K562 (cell line): ENCODE measurements around the gene SLC35F2. TPM values are rescaled to one million over a fixed set of nuclear protein-coding genes. Genes with fewer than 3 reads are reported as not detected.

ENCODE experiments used
- ATAC-seq: fragments of 200-7000 bp; cut with Tn5 transposase; 3 replicates; pipeline ENCODE4 v1.9.1; 2020; ENCODE audit warnings: moderate library complexity
- BruUV-seq: library from RNA; stranded (reverse); fragments of 400-500 nt; replicated peaks from 2 replicates; lab custom pipeline; 2021; lab: Mats Ljungman, UMichigan
- CTCF ChIA-PET: fragments of 300-600 bp; formaldehyde crosslinking; extraction: SDS; loops from one replicate; lab custom pipeline; 2021; ENCODE audit warnings: low intra/inter-chr PET ratio; lab: Yijun Ruan, JAX
- POLR2A ChIA-PET: fragments of 300-600, 350-650 bp; sonication (Branson Sonifier 250); formaldehyde crosslinking; extraction: SDS; loops from one replicate; lab custom pipeline; 2021; ENCODE audit warnings: antibody characterized with exemption, inconsistent platforms; lab: Yijun Ruan, JAX
- DNase-seq, 4 experiments: peaks; one replicate each; pipeline versions ENCODE4 v3.0.0 to v3.0.0-alpha.2; 2011 to 2018; ENCODE audit warnings: low spot score in 3 of 4, mixed read lengths in 3 of 4; ENCODE audit errors: extremely low read depth in 1 of 4
- FAIRE-seq: peaks from 2 replicates; lab custom pipeline; 2011; peaks lifted over from hg19 to GRCh38; lab: Jason Lieb, UNC
- H2AFZ ChIP-seq: 2 replicates; pipeline ENCODE4 v1.6.0; 2011; ENCODE audit warnings: low read depth, low read length, control low read depth, inconsistent platforms
- H3K27ac ChIP-seq: fragments of 200-600 bp; 3 replicates; pipeline ENCODE4 v1.8.0; 2011; ENCODE audit warnings: low read depth, mild to moderate bottlenecking, control low read depth, inconsistent platforms, low read length, moderate library complexity, mixed read lengths; ENCODE audit errors: extremely low read depth
- H3K27me3 ChIP-seq, 2 experiments: fragments of 300-600 bp in 1 of 2; 2 replicates in 1 of 2; 3 replicates in 1 of 2; pipeline versions ENCODE4 v1.6.0 to v1.8.0; 2011; ENCODE audit warnings: inconsistent platforms in 2 of 2, low read length in 2 of 2, mild to moderate bottlenecking in 1 of 2, mixed read lengths in 1 of 2, moderate library complexity in 1 of 2; ENCODE audit not compliant: control insufficient read depth in 2 of 2, insufficient read depth in 2 of 2
- H3K36me3 ChIP-seq: fragments of 300-600 bp; 3 replicates; pipeline ENCODE4 v1.8.0; 2011; ENCODE audit warnings: mild to moderate bottlenecking, low read length, inconsistent platforms; ENCODE audit not compliant: control insufficient read depth, insufficient read depth
- H3K4me1 ChIP-seq, 2 experiments: fragments of 200-600 bp in 1 of 2; replicated peaks in 1 of 2; 2 replicates in 1 of 2; 3 replicates in 1 of 2; pipeline versions ENCODE4 v1.5.1 to v1.8.0; 2011; ENCODE audit warnings: inconsistent platforms in 2 of 2, low read length in 2 of 2, mild to moderate bottlenecking in 1 of 2, mixed read lengths in 1 of 2, moderate library complexity in 1 of 2; ENCODE audit not compliant: control insufficient read depth in 2 of 2, insufficient read depth in 2 of 2
- H3K4me2 ChIP-seq: 2 replicates; pipeline ENCODE4 v1.6.1; 2011; ENCODE audit warnings: low read length, control low read depth, inconsistent platforms, mixed read lengths; ENCODE audit not compliant: insufficient read depth
- H3K4me3 ChIP-seq: fragments of 200-600 bp; sonication (generic), shearing (Covaris generic); 2 replicates; pipeline ENCODE4 v1.5.1; 2016; ENCODE audit warnings: control low read depth, inconsistent platforms
- H3K79me2 ChIP-seq: fragments of 200-600 bp; 3 replicates; pipeline ENCODE4 v1.8.0; 2011; ENCODE audit warnings: low read length, inconsistent platforms; ENCODE audit not compliant: control insufficient read depth, insufficient read depth
- H3K9ac ChIP-seq, 2 experiments: 2 replicates each; pipeline versions ENCODE4 v1.6.0 to v1.6.1; 2011; ENCODE audit warnings: low read depth in 2 of 2, low read length in 2 of 2, control low read depth in 1 of 2, inconsistent platforms in 1 of 2, mild to moderate bottlenecking in 1 of 2, mixed read lengths in 1 of 2; ENCODE audit not compliant: insufficient read depth in 1 of 2
- H3K9me1 ChIP-seq: one replicate; pipeline ENCODE4 v1.6.0; 2011; ENCODE audit warnings: inconsistent platforms, mild to moderate bottlenecking, low read length, moderate library complexity; ENCODE audit not compliant: control insufficient read depth, insufficient read depth
- H3K9me3 ChIP-seq: replicated peaks from 2 replicates; pipeline ENCODE4 v1.5.1; 2011; ENCODE audit warnings: low read depth, low read length, inconsistent platforms; ENCODE audit not compliant: control insufficient read depth, insufficient read depth
- H4K20me1 ChIP-seq: replicated peaks from 2 replicates; pipeline ENCODE4 v1.6.1; 2011; ENCODE audit warnings: low read length, inconsistent platforms, mixed read lengths; ENCODE audit not compliant: control insufficient read depth, insufficient read depth
- ETS2 ChIP-seq: IDR thresholded peaks from 2 replicates; pipeline ENCODE4 v1.6.1; 2016; ENCODE audit warnings: borderline replicate concordance, missing genetic modification characterization, mild to moderate bottlenecking, moderate library complexity, missing compliant biosample characterization; ENCODE audit not compliant: poor library complexity, severe bottlenecking
- HNRNPUL1 ChIP-seq: fragments of 200-400 bp; formaldehyde crosslinking; IDR thresholded peaks from 2 replicates; pipeline ENCODE4 v1.6.1; 2017; ENCODE audit warnings: low read length
- MCM7 ChIP-seq, 2 experiments: fragments of 450-650 bp; IDR thresholded peaks; 2 replicates each; pipeline ENCODE4 v1.6.1; 2016 to 2018
- PPARD ChIP-seq: fragments of 250-450 bp; sonication (Bioruptor Pico); IDR thresholded peaks from 2 replicates; pipeline ENCODE4 v1.8.0; 2022; ENCODE audit warnings: inconsistent platforms, mild to moderate bottlenecking, moderate library complexity
- WGBS: fragments of 100-300 bp; shearing (Covaris generic); methylation state at CpG from one replicate; pipeline ENCODE4 v1.1.6; 2016; ENCODE audit warnings: low coverage, mixed read lengths; ENCODE audit not compliant: insufficient coverage; ENCODE audit errors: missing lambda C conversion rate; 5-methylcytosine and 5-hydroxymethylcytosine counted together
- in situ Hi-C: fragments of 300-500 bp; cut with MboI; formaldehyde crosslinking; loops from 4 replicates; pipeline ENCODE4 v1.15.0; 2018; ENCODE audit warnings: inconsistent platforms, mixed read lengths
- intact Hi-C: fragments of 100-400 bp; cut with micrococcal nuclease; formaldehyde crosslinking; loops from 2 replicates; pipeline ENCODE4 v1.14.2; 2022
- polyA plus RNA-seq, 8 experiments: library from polyadenylated mRNA; depleted of rRNA in 4 of 8; stranded (reverse) in 5 of 8; unstranded in 3 of 8; fragments of >200 nt; fragmentation: Nextera tagmentation in 2 of 8; fragmentation: Illumina TruSeq in 1 of 8; extraction: Ambion mirVana in 2 of 8; extraction: Trizol in 1 of 8; gene quantifications; 2 replicates each; pipeline versions ENCODE4 v1.2.1 to v1.2.3, GENCODE V29; 2011 to 2014; ENCODE audit warnings: inconsistent platforms in 1 of 8, missing spikeins in 1 of 8
- total RNA-seq, 7 experiments: library from RNA; depleted of rRNA in 6 of 7; stranded (reverse); fragments of >200 nt in 6 of 7; fragmentation: Illumina TruSeq in 2 of 7; extraction: Trizol in 2 of 7; gene quantifications; 2 replicates each; pipeline versions ENCODE4 v1.2.1 to v1.2.3, GENCODE V29; 2011 to 2021; ENCODE audit warnings: low replicate concordance in 1 of 7
- TF ChIP-seq, protein P1 (sequence below), 2 experiments: fragments of 250-450 bp in 1 of 2; fragments of 450-650 bp in 1 of 2; sonication (Bioruptor Pico) in 1 of 2; IDR thresholded peaks; 2 replicates each; pipeline versions ENCODE4 v1.6.1 to v1.8.0; 2016 to 2021; ENCODE audit warnings: mild to moderate bottlenecking in 2 of 2, moderate library complexity in 2 of 2, missing compliant biosample characterization in 1 of 2, missing genetic modification characterization in 1 of 2

SLC35F2 gene
- total and polyA plus RNA-seq, 9 of the 15 experiments (the other 6 are each of a cell fraction or from before 2014, with no cell fraction given), result 28.6 to 63.9 (median 53.4) TPM

DNA sequence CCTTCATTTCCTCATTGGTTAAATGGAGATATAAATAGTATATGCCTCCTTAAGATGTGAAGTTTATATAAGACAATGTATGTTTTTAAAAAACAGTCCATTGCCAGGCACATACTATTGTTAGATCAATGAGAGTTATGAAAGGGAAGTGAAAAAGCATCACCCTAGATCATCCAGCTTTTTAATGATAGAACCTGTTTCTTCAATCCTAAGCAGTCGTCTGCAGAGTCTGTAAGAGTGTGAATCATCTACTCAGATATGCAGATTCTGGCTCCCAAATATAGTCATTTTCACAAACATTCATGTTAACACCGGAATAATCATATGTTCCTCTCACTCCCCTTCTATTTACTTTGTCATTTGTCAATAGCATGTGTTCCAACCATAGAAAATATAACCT lies 81.5 kb downstream of the SLC35F2 start:
- intact Hi-C loops, result loop anchor here (10.0 kb wide), 1 partner anchor 92 kb away; no protein-coding TSS in a partner anchor
- Histone ChIP-seq H2AFZ (no peak overlapping the region), H3K4me3 (no peak overlapping the region), H3K4me1 (no peaks in the 10 kb centered on the region), H4K20me1 (no peaks in the 10 kb centered on the region), H3K79me2 (no peaks in the 10 kb centered on the region), H3K9me3 (no peaks in the 10 kb centered on the region), H3K9me1 (no peaks in the 10 kb centered on the region), H3K27ac (no peak overlapping the region), H3K4me2 (no peak overlapping the region), H3K36me3 (no peaks in the 10 kb centered on the region), H3K27me3 (peaks cover 0 to 18% of the 10 kb centered on the region in 2 experiments; a peak in 3 of 5 replicates), H3K9ac (no peak overlapping the region)
- POLR2A ChIA-PET, result interaction anchor here (0.9 kb wide), 1 partner anchor 14 kb away, joined by 5 read pairs; no protein-coding TSS in a partner anchor
- TF ChIP-seq HNRNPUL1, result no peak
- no peak for TF ChIP-seq ETS2
- TF ChIP-seq, protein P1, sequence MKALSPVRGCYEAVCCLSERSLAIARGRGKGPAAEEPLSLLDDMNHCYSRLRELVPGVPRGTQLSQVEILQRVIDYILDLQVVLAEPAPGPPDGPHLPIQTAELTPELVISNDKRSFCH (CRISPR knock-in tag; IDR thresholded peaks at IDR 0.05), result no peak
- TF ChIP-seq, protein P1 (tag; IDR thresholded peaks at IDR 0.05), result no peak
- TF ChIP-seq PPARD (CRISPR knock-in tag), result no peak
- no peak for TF ChIP-seq MCM7 (IDR thresholded peaks at IDR 0.05)
- in situ Hi-C loops, result no loop called here
- FAIRE-seq (no peak), ATAC-seq (no peak), DNase-seq (no peak)
- CTCF ChIA-PET, result no interaction called here
- WGBS, result 0% methylated on average over 2 of the region's 2 CpGs
- BruUV-seq, result no TSS peak
